GM23338 (cell line): Measurements from ENCODE around the gene COL26A1. TPM values are rescaled to one million over a fixed set of nuclear protein-coding genes. Genes with fewer than 3 reads are reported as not detected.
A peak's percentile ranks its signal among the peaks of the same experiment; 100 is the strongest.

Source experiments
- ATAC-seq: fragments of 200-7000 bp; cut with Tn5 transposase; 3 replicates; pipeline ENCODE4 v1.9.1; 2020
- DNase-seq: peaks from one replicate; pipeline ENCODE4 v3.0.0-alpha.2; 2015; ENCODE audit warnings: low spot score
- H2AFZ ChIP-seq: fragments of 200-600 bp; sonication (generic); 2 replicates; pipeline ENCODE4 v1.8.0; 2016; ENCODE audit warnings: antibody characterized with exemption, mild to moderate bottlenecking, moderate library complexity
- H3F3A ChIP-seq: fragments of 200-600 bp; sonication (generic); replicated peaks from 2 replicates; pipeline ENCODE4 v1.8.0; 2017; ENCODE audit warnings: antibody characterized with exemption, mixed run types, low read depth
- H3K27ac ChIP-seq: fragments of 200-600 bp; sonication (generic); 2 replicates; pipeline ENCODE4 v1.6.1; 2016; ENCODE audit warnings: low read depth
- H3K27me3 ChIP-seq: fragments of 200-600 bp; sonication (generic); 2 replicates; pipeline ENCODE4 v1.8.0; 2016; ENCODE audit warnings: mild to moderate bottlenecking, mixed run types, moderate library complexity; ENCODE audit not compliant: insufficient read depth
- H3K36me3 ChIP-seq: fragments of 200-600 bp; sonication (generic); 2 replicates; pipeline ENCODE4 v1.8.0; 2016; ENCODE audit warnings: mild to moderate bottlenecking; ENCODE audit not compliant: insufficient read depth
- H3K4me1 ChIP-seq: fragments of 200-600 bp; sonication (generic); 2 replicates; pipeline ENCODE4 v1.8.0; 2016; ENCODE audit warnings: mild to moderate bottlenecking, moderate library complexity; ENCODE audit not compliant: insufficient read depth
- H3K4me2 ChIP-seq: fragments of 200-600 bp; sonication (generic); 2 replicates; pipeline ENCODE4 v1.7.1; 2017; ENCODE audit warnings: mixed run types
- H3K4me3 ChIP-seq: fragments of 200-600 bp; sonication (generic); 2 replicates; pipeline ENCODE4 v1.6.1; 2016; ENCODE audit warnings: mixed run types
- H3K79me2 ChIP-seq: fragments of 200-600 bp; sonication (generic); replicated peaks from 2 replicates; pipeline ENCODE4 v1.8.0; 2017; ENCODE audit warnings: mild to moderate bottlenecking; ENCODE audit not compliant: insufficient read depth
- H3K9me2 ChIP-seq: fragments of 200-600 bp; sonication (generic); 2 replicates; pipeline ENCODE4 v1.8.0; 2017; ENCODE audit not compliant: insufficient read depth
- H4K20me1 ChIP-seq: fragments of 200-600 bp; sonication (generic); replicated peaks from 2 replicates; pipeline ENCODE4 v1.8.0; 2017; ENCODE audit warnings: mild to moderate bottlenecking; ENCODE audit not compliant: insufficient read depth
- H3K27ac Mint-ChIP-seq: 2 replicates; pipeline ENCODE4 v1.8.0; 2020; ENCODE audit warnings: inconsistent platforms, mild to moderate bottlenecking, moderate library complexity, mixed read lengths
- H3K27me3 Mint-ChIP-seq: 3 replicates; pipeline ENCODE4 v1.8.0; 2022; ENCODE audit warnings: low read depth, mild to moderate bottlenecking, moderate library complexity, mixed read lengths, inconsistent platforms; ENCODE audit not compliant: insufficient read depth, poor library complexity
- H3K36me3 Mint-ChIP-seq: 3 replicates; pipeline ENCODE4 v1.8.0; 2021; ENCODE audit warnings: low read depth, mild to moderate bottlenecking, inconsistent platforms, moderate library complexity, mixed read lengths
- H3K4me1 Mint-ChIP-seq: 3 replicates; pipeline ENCODE4 v1.8.0; 2020; ENCODE audit warnings: mild to moderate bottlenecking, inconsistent platforms, mixed read lengths
- H3K4me3 Mint-ChIP-seq: 3 replicates; pipeline ENCODE4 v1.8.0; 2021; ENCODE audit warnings: moderate library complexity, mild to moderate bottlenecking, inconsistent platforms, mixed read lengths
- H3K9me3 Mint-ChIP-seq: 3 replicates; pipeline ENCODE4 v1.8.0; 2020; ENCODE audit warnings: moderate library complexity, mild to moderate bottlenecking, inconsistent platforms, mixed read lengths
- CREB1 ChIP-seq: fragments of 250-450 bp; sonication (Bioruptor Pico); IDR thresholded peaks from 2 replicates; pipeline ENCODE4 v1.5.0; 2020; ENCODE audit warnings: low read depth, mild to moderate bottlenecking, moderate library complexity
- EZH2 ChIP-seq: fragments of 200-600 bp; sonication (generic); IDR thresholded peaks from one replicate; pipeline ENCODE4 v1.8.0; 2017; ENCODE audit warnings: antibody characterized with exemption, mild to moderate bottlenecking, low read depth; ENCODE audit not compliant: unreplicated experiment
- EZH2phosphoT487 ChIP-seq: fragments of 200-600 bp; sonication (generic); IDR thresholded peaks from one replicate; pipeline ENCODE4 v1.8.1; 2018; ENCODE audit warnings: antibody characterized with exemption; ENCODE audit not compliant: unreplicated experiment
- NANOG ChIP-seq: IDR thresholded peaks from 2 replicates; pipeline ENCODE4 v1.6.1; 2016; ENCODE audit warnings: antibody characterized with exemption, borderline replicate concordance
- POLR2AphosphoS5 ChIP-seq: IDR thresholded peaks from 2 replicates; pipeline ENCODE4 v1.6.1; 2016; ENCODE audit warnings: antibody characterized with exemption, low read depth
- ZNF114 ChIP-seq: fragments of 250-450 bp; sonication (Bioruptor Pico); IDR thresholded peaks from 2 replicates; pipeline ENCODE4 v1.5.0; 2020; ENCODE audit warnings: mild to moderate bottlenecking, moderate library complexity
- ZNF331 ChIP-seq: fragments of 250-450 bp; sonication (Bioruptor Pico); IDR thresholded peaks from 2 replicates; pipeline ENCODE4 v1.5.0; 2020; ENCODE audit warnings: low read depth, mild to moderate bottlenecking, moderate library complexity
- polyA plus RNA-seq: library from polyadenylated mRNA; unstranded; fragments of >200 nt; fragmentation: Nextera tagmentation; extraction: Ambion mirVana; gene quantifications from 2 replicates; pipeline ENCODE4 v1.2.1, GENCODE V29; 2016
- total RNA-seq: library from RNA; depleted of rRNA; stranded (reverse); fragments of >200 nt; shearing (Covaris generic); gene quantifications from 2 replicates; pipeline ENCODE4 v1.2.3, GENCODE V29; 2014
- TF ChIP-seq, protein P1 (sequence below): IDR thresholded peaks from one replicate; pipeline ENCODE4 v1.6.1; 2018; ENCODE audit warnings: antibody characterized with exemption; ENCODE audit not compliant: unreplicated experiment
- TF ChIP-seq, protein P2 (sequence below): IDR thresholded peaks from 2 replicates; pipeline ENCODE4 v1.6.1; 2016; ENCODE audit warnings: antibody characterized with exemption
- TF ChIP-seq, protein P3 (sequence below), 2 experiments: fragments of 200-600 bp in 1 of 2; sonication (generic) in 1 of 2; conservative IDR thresholded peaks; 2 replicates each; pipeline versions ENCODE4 v1.5.1 to v1.6.1; 2016 to 2017; ENCODE audit warnings: antibody characterized with exemption in 2 of 2, low read depth in 2 of 2, mild to moderate bottlenecking in 2 of 2, moderate library complexity in 1 of 2

The COL26A1 gene
- total and polyA plus RNA-seq, 2 experiments from 2014 or later: 17.8 to 55.0 TPM

DNA sequence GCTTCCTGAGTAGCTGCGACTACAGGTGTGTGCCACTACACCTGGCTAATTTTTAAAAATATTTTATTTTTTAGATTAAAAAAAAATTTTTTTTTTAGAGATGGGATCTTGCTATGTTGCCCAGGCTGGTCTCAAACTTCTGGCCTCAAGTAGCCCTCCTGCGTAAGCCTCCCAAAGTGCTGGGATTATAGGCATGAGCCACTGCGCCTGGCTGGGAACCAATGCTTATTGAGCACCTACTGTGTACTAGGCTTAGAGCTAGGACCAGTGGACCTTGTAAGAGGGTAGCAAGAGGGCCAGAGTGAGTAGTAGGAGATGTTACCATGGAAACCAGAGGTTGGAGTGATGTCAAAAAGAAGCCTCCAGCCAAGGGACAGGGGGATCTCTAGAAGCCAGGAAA is 31.2 kb downstream of the COL26A1 start (continued):
- TF ChIP-seq, protein P1, sequence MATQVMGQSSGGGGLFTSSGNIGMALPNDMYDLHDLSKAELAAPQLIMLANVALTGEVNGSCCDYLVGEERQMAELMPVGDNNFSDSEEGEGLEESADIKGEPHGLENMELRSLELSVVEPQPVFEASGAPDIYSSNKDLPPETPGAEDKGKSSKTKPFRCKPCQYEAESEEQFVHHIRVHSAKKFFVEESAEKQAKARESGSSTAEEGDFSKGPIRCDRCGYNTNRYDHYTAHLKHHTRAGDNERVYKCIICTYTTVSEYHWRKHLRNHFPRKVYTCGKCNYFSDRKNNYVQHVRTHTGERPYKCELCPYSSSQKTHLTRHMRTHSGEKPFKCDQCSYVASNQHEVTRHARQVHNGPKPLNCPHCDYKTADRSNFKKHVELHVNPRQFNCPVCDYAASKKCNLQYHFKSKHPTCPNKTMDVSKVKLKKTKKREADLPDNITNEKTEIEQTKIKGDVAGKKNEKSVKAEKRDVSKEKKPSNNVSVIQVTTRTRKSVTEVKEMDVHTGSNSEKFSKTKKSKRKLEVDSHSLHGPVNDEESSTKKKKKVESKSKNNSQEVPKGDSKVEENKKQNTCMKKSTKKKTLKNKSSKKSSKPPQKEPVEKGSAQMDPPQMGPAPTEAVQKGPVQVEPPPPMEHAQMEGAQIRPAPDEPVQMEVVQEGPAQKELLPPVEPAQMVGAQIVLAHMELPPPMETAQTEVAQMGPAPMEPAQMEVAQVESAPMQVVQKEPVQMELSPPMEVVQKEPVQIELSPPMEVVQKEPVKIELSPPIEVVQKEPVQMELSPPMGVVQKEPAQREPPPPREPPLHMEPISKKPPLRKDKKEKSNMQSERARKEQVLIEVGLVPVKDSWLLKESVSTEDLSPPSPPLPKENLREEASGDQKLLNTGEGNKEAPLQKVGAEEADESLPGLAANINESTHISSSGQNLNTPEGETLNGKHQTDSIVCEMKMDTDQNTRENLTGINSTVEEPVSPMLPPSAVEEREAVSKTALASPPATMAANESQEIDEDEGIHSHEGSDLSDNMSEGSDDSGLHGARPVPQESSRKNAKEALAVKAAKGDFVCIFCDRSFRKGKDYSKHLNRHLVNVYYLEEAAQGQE: no peak
- TF ChIP-seq, protein P2, sequence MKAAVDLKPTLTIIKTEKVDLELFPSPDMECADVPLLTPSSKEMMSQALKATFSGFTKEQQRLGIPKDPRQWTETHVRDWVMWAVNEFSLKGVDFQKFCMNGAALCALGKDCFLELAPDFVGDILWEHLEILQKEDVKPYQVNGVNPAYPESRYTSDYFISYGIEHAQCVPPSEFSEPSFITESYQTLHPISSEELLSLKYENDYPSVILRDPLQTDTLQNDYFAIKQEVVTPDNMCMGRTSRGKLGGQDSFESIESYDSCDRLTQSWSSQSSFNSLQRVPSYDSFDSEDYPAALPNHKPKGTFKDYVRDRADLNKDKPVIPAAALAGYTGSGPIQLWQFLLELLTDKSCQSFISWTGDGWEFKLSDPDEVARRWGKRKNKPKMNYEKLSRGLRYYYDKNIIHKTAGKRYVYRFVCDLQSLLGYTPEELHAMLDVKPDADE: no peak

DNA sequence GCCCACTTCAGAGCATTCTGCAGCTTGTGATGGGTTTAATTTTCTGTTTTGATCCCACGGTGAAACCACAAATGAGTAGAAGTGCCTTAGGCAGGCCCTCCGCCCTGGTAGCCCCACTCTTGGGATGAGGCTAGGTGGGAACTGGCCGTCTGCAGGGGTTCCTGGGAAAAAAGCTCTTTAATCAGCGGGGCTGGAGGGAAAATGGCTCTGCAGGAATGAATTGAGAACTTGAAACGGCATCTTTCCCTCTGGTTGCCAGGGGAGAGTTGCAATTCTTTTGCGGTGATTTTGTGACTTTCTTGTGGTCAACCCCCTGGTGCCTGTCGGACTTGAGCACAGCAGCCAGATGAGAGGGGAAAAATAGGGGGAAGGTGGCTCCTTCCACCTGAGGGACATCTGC is 32.7 kb downstream of the COL26A1 start:
- no peak overlapping the region for H3K4me3 ChIP-seq
- H3K4me1 Mint-ChIP-seq: peaks cover 42% of the 10 kb centered on the region
- TF ChIP-seq, protein P3, sequence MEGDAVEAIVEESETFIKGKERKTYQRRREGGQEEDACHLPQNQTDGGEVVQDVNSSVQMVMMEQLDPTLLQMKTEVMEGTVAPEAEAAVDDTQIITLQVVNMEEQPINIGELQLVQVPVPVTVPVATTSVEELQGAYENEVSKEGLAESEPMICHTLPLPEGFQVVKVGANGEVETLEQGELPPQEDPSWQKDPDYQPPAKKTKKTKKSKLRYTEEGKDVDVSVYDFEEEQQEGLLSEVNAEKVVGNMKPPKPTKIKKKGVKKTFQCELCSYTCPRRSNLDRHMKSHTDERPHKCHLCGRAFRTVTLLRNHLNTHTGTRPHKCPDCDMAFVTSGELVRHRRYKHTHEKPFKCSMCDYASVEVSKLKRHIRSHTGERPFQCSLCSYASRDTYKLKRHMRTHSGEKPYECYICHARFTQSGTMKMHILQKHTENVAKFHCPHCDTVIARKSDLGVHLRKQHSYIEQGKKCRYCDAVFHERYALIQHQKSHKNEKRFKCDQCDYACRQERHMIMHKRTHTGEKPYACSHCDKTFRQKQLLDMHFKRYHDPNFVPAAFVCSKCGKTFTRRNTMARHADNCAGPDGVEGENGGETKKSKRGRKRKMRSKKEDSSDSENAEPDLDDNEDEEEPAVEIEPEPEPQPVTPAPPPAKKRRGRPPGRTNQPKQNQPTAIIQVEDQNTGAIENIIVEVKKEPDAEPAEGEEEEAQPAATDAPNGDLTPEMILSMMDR (conservative IDR thresholded peaks at IDR 0.05; ENCODE audit: low read depth in 2 of 2): no peak
- TF ChIP-seq, protein P2: no peak
- TF ChIP-seq CREB1 (CRISPR knock-in tag) (no peak), ZNF331 (no peak), EZH2 (no peak), NANOG (no peak), ZNF114 (CRISPR knock-in tag) (no peak), EZH2phosphoT487 (no peak), POLR2AphosphoS5 (no peak)
- TF ChIP-seq, protein P1: no peak

More for the DNA sequence above, 32.7 kb downstream of the COL26A1 start:
- H2AFZ ChIP-seq: no peak overlapping the region
- peaks cover 31% of the 10 kb centered on the region for H3K4me1 ChIP-seq
- H3K4me3 Mint-ChIP-seq: no peak overlapping the region
- peaks cover 22% of the 10 kb centered on the region for H3K36me3 Mint-ChIP-seq
- H3K27me3 Mint-ChIP-seq: peaks cover 8% of the 10 kb centered on the region
- H3K36me3 ChIP-seq: no peaks in the 10 kb centered on the region
- no peak; the same call in 2 of the 3 replicates for ATAC-seq
- H3F3A ChIP-seq: peaks cover 3% of the 10 kb centered on the region; the same call in 1 of the 2 replicates
- no peaks in the 10 kb centered on the region for H4K20me1 ChIP-seq
- no peaks in the 10 kb centered on the region for H3K9me2 ChIP-seq
- H3K79me2 ChIP-seq: peaks cover 44% of the 10 kb centered on the region
- H3K27ac ChIP-seq: peak overlapping the region; percentile 78
- H3K4me2 ChIP-seq: no peak overlapping the region
- H3K27me3 ChIP-seq: no peaks in the 10 kb centered on the region
- H3K9me3 Mint-ChIP-seq: 0 out of 3 replicates have a peak, but pooled peaks cover 4% of the 10 kb centered on the region
- peak; percentile 18 for DNase-seq
- peak overlapping the region; percentile 56 for H3K27ac Mint-ChIP-seq
